Measurements from ENCODE around the gene MUSK.
"Not testable (repeated sequence)": the region's sequence is repeated elsewhere in the genome, so short reads cannot be mapped to it uniquely, and the experiment has no call there.

Gene MUSK

GRCh38 chr9:110668570-110669167, at the start of gene MUSK:
Gene MUSK, plus strand, starts transcription at chr9:110668791. Its CDS starts 114 bp downstream, at chr9:110668905.
- DNase-seq: no peak

- no peak for DNase-seq
These were observed 48.8 kb upstream of the MUSK start for GRCh38 chr9:110619831-110620230.

- DNase-seq: no peak
These were observed 47.9 kb upstream of the MUSK start for GRCh38 chr9:110620726-110621125.

- no peak for DNase-seq
These were observed 46.2 kb upstream of the MUSK start for GRCh38 chr9:110622368-110622767.

- DNase-seq: peak; percentile 16
These were observed 45.0 kb upstream of the MUSK start for GRCh38 chr9:110623462-110624025.

GRCh38 chr9:110626101-110626829, 42.3 kb upstream of the MUSK start:
- DNase-seq: no peak

- no peak for DNase-seq
These were observed 33.0 kb upstream of the MUSK start for GRCh38 chr9:110635589-110635988.

- no peak for DNase-seq
These were observed 30.1 kb upstream of the MUSK start for GRCh38 chr9:110638381-110638954.

GRCh38 chr9:110640736-110641135, 27.9 kb upstream of the MUSK start:
- no peak for DNase-seq

GRCh38 chr9:110641293-110641692, 27.3 kb upstream of the MUSK start:
- no peak for DNase-seq

- no peak for DNase-seq
These were observed 19.9 kb upstream of the MUSK start for GRCh38 chr9:110648696-110649095.

- no peak for DNase-seq
These were observed 18.3 kb upstream of the MUSK start for GRCh38 chr9:110650261-110650660.

- DNase-seq: no peak
These were observed 17.6 kb upstream of the MUSK start for GRCh38 chr9:110650991-110651411.

- no peak for DNase-seq
These were observed 12.6 kb upstream of the MUSK start for GRCh38 chr9:110655754-110656641.

GRCh38 chr9:110659891-110660541, 8.6 kb upstream of the MUSK start:
- DNase-seq: no peak

GRCh38 chr9:110669433-110669832, 842 bp downstream of the MUSK start:
- DNase-seq: no peak

GRCh38 chr9:110671849-110672248, 3.3 kb downstream of the MUSK start:
- no peak for DNase-seq

- DNase-seq: no peak
These were observed 4.4 kb downstream of the MUSK start for GRCh38 chr9:110672873-110673510.

- no peak for DNase-seq
These were observed 18.9 kb downstream of the MUSK start for GRCh38 chr9:110687497-110687896.

GRCh38 chr9:110688329-110688728, 19.7 kb downstream of the MUSK start:
- no peak for DNase-seq

GRCh38 chr9:110691002-110691549, 22.5 kb downstream of the MUSK start:
- DNase-seq: no peak

GRCh38 chr9:110695846-110696245, 27.3 kb downstream of the MUSK start:
- not testable (repeated sequence) for DNase-seq
